HG03108 (cell line): ENCODE measurements around the gene NOL12.

ENCODE experiments used
- ATAC-seq: cut with Tn5 transposase; IDR thresholded peaks from one replicate; pipeline ENCODE4 v1.9.1; 2021; ENCODE audit warnings: moderate library complexity; ENCODE audit not compliant: unreplicated experiment

NOL12 gene

GRCh38 chr22:37659066-37659896 lies 26.9 kb upstream of the NOL12 start:
- no peak for ATAC-seq

GRCh38 chr22:37659897-37660708 lies 26.0 kb upstream of the NOL12 start:
- no peak for ATAC-seq

GRCh38 chr22:37660709-37661045 lies 25.5 kb upstream of the NOL12 start:
- ATAC-seq, result no peak

GRCh38 chr22:37661160-37661924 lies 24.8 kb upstream of the NOL12 start:
- ATAC-seq, result no peak

GRCh38 chr22:37662039-37662438 lies 24.1 kb upstream of the NOL12 start:
- ATAC-seq, result no peak

- ATAC-seq, result no peak
Observed at GRCh38 chr22:37663521-37664140, 22.5 kb upstream of the NOL12 start.

GRCh38 chr22:37664249-37665101 lies 21.7 kb upstream of the NOL12 start:
- no peak for ATAC-seq

GRCh38 chr22:37665487-37665886 lies 20.7 kb upstream of the NOL12 start:
- no peak for ATAC-seq

GRCh38 chr22:37669586-37669985 lies 16.6 kb upstream of the NOL12 start:
- no peak for ATAC-seq

GRCh38 chr22:37672206-37672919 lies 13.8 kb upstream of the NOL12 start:
- ATAC-seq, result no peak

GRCh38 chr22:37672920-37673455 lies 13.2 kb upstream of the NOL12 start:
- no peak for ATAC-seq

GRCh38 chr22:37674248-37674647 lies 11.9 kb upstream of the NOL12 start:
- ATAC-seq, result no peak

GRCh38 chr22:37674951-37675929 lies 10.9 kb upstream of the NOL12 start, which contains the start of gene LGALS1:
TSS of gene LGALS1 (plus strand) at chr22:37675636. CDS start at chr22:37675703, 67 bp downstream.
- ATAC-seq, result peak; percentile 54

GRCh38 chr22:37675930-37676735 lies 10.0 kb upstream of the NOL12 start:
- no peak for ATAC-seq

- peak; percentile 40 for ATAC-seq
Observed at GRCh38 chr22:37676736-37677492, 9.2 kb upstream of the NOL12 start.

GRCh38 chr22:37677493-37677974 lies 8.6 kb upstream of the NOL12 start:
- ATAC-seq, result peak; percentile 2
